ENCODE results near the gene BMP2K. TPM values are rescaled to one million over a fixed set of nuclear protein-coding genes. Genes with fewer than 3 reads are reported as not detected.
A peak's percentile ranks its signal among the peaks of the same experiment; 100 is the strongest.

The BMP2K gene
- total and polyA plus RNA-seq, 2 of the 8 experiments (the other 6 are each of a cell fraction or from before 2014, with no cell fraction given) = 15.6 to 24.1 TPM

- no peak overlapping the region for H3K56ac ChIP-seq (replicated peaks; ENCODE audit: insufficient read length, low read depth, low read length)
- no peak overlapping the region for H2BK12ac ChIP-seq (ENCODE audit: low read depth, low read length)
- peaks cover 0 to 3% (median 0%) of the 10 kb centered on the region in 4 experiments; a peak in 3 of 7 replicates for H3K4me1 ChIP-seq (replicated peaks in 1 of 4; ENCODE audit: control insufficient read depth in 3 of 4, insufficient read depth in 4 of 4, low read length in 3 of 4)
- no peak overlapping the region for H3K18ac ChIP-seq (ENCODE audit: extremely low read depth, low read length)
- no peak overlapping the region for H2BK15ac ChIP-seq (ENCODE audit: low read length)
- peaks cover 0 to 3% of the 10 kb centered on the region in 2 experiments for H4K20me1 ChIP-seq (replicated peaks in 1 of 2; ENCODE audit: control insufficient read depth in 1 of 2, insufficient read depth in 2 of 2, low read length in 2 of 2)
- FAIRE-seq = peak; percentile 60
- no peak overlapping the region for H3K4me2 ChIP-seq (ENCODE audit: insufficient read depth in 1 of 2, low read depth in 2 of 2, low read length in 2 of 2)
- DNase-seq (ENCODE audit: low read depth in 1 of 2, low spot score in 2 of 2) = no peak
- WGBS, 2 experiments (ENCODE audit: extremely low coverage in 1 of 2, insufficient coverage in 1 of 2, insufficient read length in 1 of 2, insufficient replicate concordance in 2 of 2, low coverage in 1 of 2, low lambda C conversion rate in 2 of 2, missing lambda C conversion rate in 1 of 2) = 89% methylated on average over 3 of the region's 3 CpGs; no CpG with 5 or more reads in 1 of the 2 experiments
- H3K23ac ChIP-seq (ENCODE audit: insufficient read length) = no peak overlapping the region
- no peak overlapping the region for H3K4ac ChIP-seq (replicated peaks; ENCODE audit: insufficient read length, low read depth, low read length)
- H4K8ac ChIP-seq (ENCODE audit: extremely low read depth, insufficient read depth, low read length) = no peak overlapping the region
- no peak overlapping the region for H3K4me3 ChIP-seq (ENCODE audit: extremely low read depth in 1 of 4, insufficient read depth in 2 of 4, low read depth in 3 of 4, low read length in 4 of 4)
- no peak overlapping the region for H4K91ac ChIP-seq (replicated peaks; ENCODE audit: insufficient read length, low read length)
- H2BK5ac ChIP-seq (ENCODE audit: low read depth, low read length) = no peak overlapping the region
- H3K79me1 ChIP-seq (ENCODE audit: low read depth, low read length) = peaks cover 6% of the 10 kb centered on the region; the same call in 1 of the 2 replicates
- no peak overlapping the region for H2AK5ac ChIP-seq (ENCODE audit: low read depth, low read length)
- no peak for TF ChIP-seq SP2 (IDR thresholded peaks at IDR 0.05; ENCODE audit: low read length)
- no peak for TF ChIP-seq KDM1A (IDR thresholded peaks at IDR 0.05; ENCODE audit: borderline replicate concordance, low read length)
- peaks cover 3 to 92% of the 10 kb centered on the region in 2 experiments for H3K79me2 ChIP-seq (ENCODE audit: control insufficient read depth in 1 of 2, insufficient read depth in 2 of 2, low read length in 2 of 2)
- ChIA-PET CTCF (ENCODE audit: partially characterized antibody) (interaction anchor here (1.2 to 1.3 kb wide), 2 partner anchors 63 to 221 kb away, joined by 4 to 5 read pairs; no protein-coding TSS in a partner anchor), POLR2A (ENCODE audit: partially characterized antibody) (interaction anchor here (0.7 kb wide), 1 partner anchor 938 kb away, joined by 3 read pairs; no protein-coding TSS in a partner anchor)
- H2BK20ac ChIP-seq (ENCODE audit: low read length) = no peak overlapping the region
- H3K9me3 ChIP-seq (ENCODE audit: insufficient read depth in 2 of 2, low read depth in 1 of 2, low read length in 1 of 2) = no peaks in the 10 kb centered on the region
- no peak overlapping the region for H3K9ac ChIP-seq (replicated peaks in 1 of 4; ENCODE audit: extremely low read depth in 1 of 4, low read depth in 3 of 4, low read length in 3 of 4)
- H3K27me3 ChIP-seq (replicated peaks in 1 of 4; ENCODE audit: control insufficient read depth in 3 of 4, extremely low read depth in 1 of 4, insufficient read depth in 3 of 4, low read length in 3 of 4) = no peaks in the 10 kb centered on the region
- H2AFZ ChIP-seq (ENCODE audit: low read length) = no peak overlapping the region
- H3K36me3 ChIP-seq (ENCODE audit: control insufficient read depth in 2 of 4, insufficient read depth in 4 of 4, low read length in 3 of 4) = no peaks in the 10 kb centered on the region
- no peak overlapping the region for H3K27ac ChIP-seq (ENCODE audit: low read depth, low read length)
- no peak overlapping the region for H3K14ac ChIP-seq (ENCODE audit: insufficient read length)
- H3K23me2 ChIP-seq (ENCODE audit: low read depth, low read length) = peaks cover 4% of the 10 kb centered on the region
- no peak overlapping the region for H4K5ac ChIP-seq (ENCODE audit: insufficient read length, low read depth, low read length)
- no peak overlapping the region for H2BK120ac ChIP-seq (replicated peaks; ENCODE audit: low read depth, low read length)
Measured at GRCh38 chr4:78781924-78782323, 5.8 kb downstream of the BMP2K start.
